Endothelial cell of umbilical vein (primary cell): ENCODE data around the gene MBLAC2. TPM values are rescaled to one million over a fixed set of nuclear protein-coding genes. Genes with fewer than 3 reads are reported as not detected.
A peak's percentile ranks its signal among the peaks of the same experiment; 100 is the strongest.

Experiments
- BruUV-seq: library from RNA; stranded (reverse); fragments of 400-500 nt; replicated peaks from 2 replicates; lab custom pipeline; 2021; lab: Mats Ljungman, UMichigan
- CTCF ChIA-PET: fragments of 300-600, 350-600 bp; sonication (Branson Sonifier 250); formaldehyde crosslinking; loops from one replicate; lab custom pipeline; 2021; ENCODE audit warnings: antibody characterized with exemption, inconsistent platforms; lab: Charles Lee
- POLR2A ChIA-PET: fragments of 300-600, 350-600 bp; sonication (Branson Sonifier 250); formaldehyde crosslinking; loops from one replicate; lab custom pipeline; 2021; ENCODE audit warnings: antibody characterized with exemption, inconsistent platforms; lab: Charles Lee
- DNase-seq: peaks from one replicate; pipeline ENCODE4 v3.0.0-alpha.2; 2011; ENCODE audit warnings: low read depth, low spot score
- FAIRE-seq: peaks from 2 replicates; lab custom pipeline; 2011; peaks lifted over from hg19 to GRCh38; lab: Jason Lieb, UNC
- H2AFZ ChIP-seq: 2 replicates; pipeline ENCODE4 v1.6.0; 2012; ENCODE audit warnings: low read depth, low read length, control low read depth, inconsistent platforms
- H3K27ac ChIP-seq: 2 replicates; pipeline ENCODE4 v1.5.1; 2011; ENCODE audit warnings: low read depth, mild to moderate bottlenecking, control low read depth, low read length, moderate library complexity; ENCODE audit not compliant: insufficient read depth
- H3K27me3 ChIP-seq, 2 experiments: 2 replicates each; pipeline versions ENCODE4 v1.6.0 to v1.6.1; 2011; ENCODE audit warnings: low read length in 2 of 2, mixed read lengths in 1 of 2; ENCODE audit not compliant: control insufficient read depth in 2 of 2, insufficient read depth in 2 of 2
- H3K36me3 ChIP-seq, 2 experiments: 2 replicates in 1 of 2; 3 replicates in 1 of 2; pipeline ENCODE4 v1.5.1; 2011; ENCODE audit warnings: low read length in 2 of 2, mild to moderate bottlenecking in 1 of 2, moderate library complexity in 1 of 2; ENCODE audit not compliant: control insufficient read depth in 2 of 2, insufficient read depth in 2 of 2; ENCODE audit errors: extremely low read depth in 1 of 2
- H3K4me1 ChIP-seq: 3 replicates; pipeline ENCODE4 v1.5.1; 2011; ENCODE audit warnings: mild to moderate bottlenecking, low read length; ENCODE audit not compliant: control insufficient read depth, insufficient read depth; ENCODE audit errors: extremely low read depth
- H3K4me2 ChIP-seq: 2 replicates; pipeline ENCODE4 v1.6.1; 2011; ENCODE audit warnings: low read length, control low read depth, mixed read lengths; ENCODE audit not compliant: insufficient read depth
- H3K4me3 ChIP-seq, 3 experiments: fragments of 200-600 bp in 1 of 3; sonication (generic), shearing (Covaris generic) in 1 of 3; replicated peaks in 1 of 3; 2 replicates each; pipeline ENCODE4 v1.5.1; 2011 to 2016; ENCODE audit warnings: control low read depth in 3 of 3, low read length in 3 of 3, mild to moderate bottlenecking in 2 of 3, inconsistent platforms in 1 of 3, low read depth in 1 of 3, moderate library complexity in 1 of 3; ENCODE audit not compliant: insufficient read depth in 1 of 3
- H3K79me2 ChIP-seq: 2 replicates; pipeline ENCODE4 v1.6.0; 2012; ENCODE audit warnings: low read length, inconsistent platforms; ENCODE audit not compliant: control insufficient read depth, insufficient read depth
- H3K9ac ChIP-seq: replicated peaks from 2 replicates; pipeline ENCODE3; 2011; ENCODE audit warnings: low read length, control low read depth; ENCODE audit not compliant: insufficient read depth; ENCODE audit errors: extremely low read depth
- H3K9me1 ChIP-seq: replicated peaks from 3 replicates; pipeline ENCODE4 v1.6.0; 2011; ENCODE audit warnings: mild to moderate bottlenecking, low read length; ENCODE audit not compliant: control insufficient read depth, insufficient read depth; ENCODE audit errors: extremely low read depth
- H3K9me3 ChIP-seq: replicated peaks from 2 replicates; pipeline ENCODE4 v1.5.1; 2012; ENCODE audit warnings: low read length, inconsistent platforms; ENCODE audit not compliant: control insufficient read depth, insufficient read depth
- H4K20me1 ChIP-seq: replicated peaks from 2 replicates; pipeline ENCODE3; 2011; ENCODE audit warnings: mild to moderate bottlenecking, low read length; ENCODE audit not compliant: control insufficient read depth, insufficient read depth; ENCODE audit errors: extremely low read depth
- EZH2 ChIP-seq: IDR thresholded peaks from 2 replicates; pipeline ENCODE4 v1.6.1; 2012; ENCODE audit warnings: borderline replicate concordance, low read depth, mild to moderate bottlenecking, moderate library complexity, low read length, inconsistent platforms; ENCODE audit not compliant: severe bottlenecking
- FOS ChIP-seq: IDR thresholded peaks from 2 replicates; pipeline ENCODE4 v1.6.1; 2011; ENCODE audit warnings: mild to moderate bottlenecking, low read length, moderate library complexity, borderline replicate concordance; ENCODE audit not compliant: insufficient read depth
- GATA2 ChIP-seq: IDR thresholded peaks from 2 replicates; pipeline ENCODE4 v1.7.0; 2011; ENCODE audit warnings: low read depth, mild to moderate bottlenecking, moderate library complexity, mixed read lengths, low read length; ENCODE audit not compliant: insufficient read length, insufficient read depth
- JUN ChIP-seq: IDR thresholded peaks from 2 replicates; pipeline ENCODE4 v1.6.1; 2011; ENCODE audit warnings: borderline replicate concordance, low read depth; ENCODE audit not compliant: insufficient read length, insufficient read depth
- MYC ChIP-seq: IDR thresholded peaks from one replicate; pipeline ENCODE4 v1.6.1; 2011; ENCODE audit warnings: mild to moderate bottlenecking, low read depth, low read length
- POLR2A ChIP-seq: IDR thresholded peaks from 2 replicates; pipeline ENCODE4 v1.6.1; 2012; ENCODE audit warnings: low read depth, mild to moderate bottlenecking, control low read depth, low read length
- POLR2AphosphoS5 ChIP-seq: IDR thresholded peaks from 2 replicates; pipeline ENCODE4 v1.6.1; 2012; ENCODE audit warnings: low read depth, mild to moderate bottlenecking, control low read depth, low read length, moderate library complexity; ENCODE audit not compliant: insufficient read depth
- dilution Hi-C: fragments of 300-500 bp; cut with MboI; formaldehyde crosslinking; loops from one replicate; pipeline ENCODE4 v1.15.0; 2019; ENCODE audit warnings: low sequenced_read_pairs; ENCODE audit not compliant: extremely low pct_ligation_motif_present
- intact Hi-C: fragments of 100-400 bp; cut with micrococcal nuclease; formaldehyde crosslinking; loops from one replicate; pipeline ENCODE4 v1.10.0; 2022
- polyA plus RNA-seq, 4 experiments: library from polyadenylated mRNA; depleted of rRNA in 3 of 4; stranded (reverse) in 3 of 4; unstranded in 1 of 4; fragments of >200 nt; gene quantifications; 2 replicates each; pipeline versions ENCODE4 v1.2.1 to v1.2.3, GENCODE V29; 2011 to 2012; ENCODE audit warnings: missing spikeins in 1 of 4
- total RNA-seq: library from RNA; stranded (reverse); gene quantifications from 2 replicates; pipeline ENCODE4 v1.2.3, GENCODE V29; 2021
- TF ChIP-seq, protein P1 (sequence below), 2 donors: IDR thresholded peaks; 1 replicate in 1 of 2; 2 replicates in 1 of 2; pipeline ENCODE4 v1.5.1; 2011; ENCODE audit warnings: low read length in 2 of 2, mild to moderate bottlenecking in 2 of 2, moderate library complexity in 2 of 2, control low read depth in 1 of 2, inconsistent platforms in 1 of 2, low read depth in 1 of 2; ENCODE audit not compliant: insufficient read depth in 1 of 2; ENCODE audit errors: extremely low read depth in 1 of 2
- TF ChIP-seq, protein P2 (sequence below): IDR thresholded peaks from 2 replicates; pipeline ENCODE4 v1.6.1; 2011; ENCODE audit not compliant: insufficient read depth, insufficient read length

Gene MBLAC2
- total and polyA plus RNA-seq, 2 donors (not counting 3 experiments of a cell fraction or from before 2014, with no cell fraction given), result 2.1 to 5.3 TPM

DNA sequence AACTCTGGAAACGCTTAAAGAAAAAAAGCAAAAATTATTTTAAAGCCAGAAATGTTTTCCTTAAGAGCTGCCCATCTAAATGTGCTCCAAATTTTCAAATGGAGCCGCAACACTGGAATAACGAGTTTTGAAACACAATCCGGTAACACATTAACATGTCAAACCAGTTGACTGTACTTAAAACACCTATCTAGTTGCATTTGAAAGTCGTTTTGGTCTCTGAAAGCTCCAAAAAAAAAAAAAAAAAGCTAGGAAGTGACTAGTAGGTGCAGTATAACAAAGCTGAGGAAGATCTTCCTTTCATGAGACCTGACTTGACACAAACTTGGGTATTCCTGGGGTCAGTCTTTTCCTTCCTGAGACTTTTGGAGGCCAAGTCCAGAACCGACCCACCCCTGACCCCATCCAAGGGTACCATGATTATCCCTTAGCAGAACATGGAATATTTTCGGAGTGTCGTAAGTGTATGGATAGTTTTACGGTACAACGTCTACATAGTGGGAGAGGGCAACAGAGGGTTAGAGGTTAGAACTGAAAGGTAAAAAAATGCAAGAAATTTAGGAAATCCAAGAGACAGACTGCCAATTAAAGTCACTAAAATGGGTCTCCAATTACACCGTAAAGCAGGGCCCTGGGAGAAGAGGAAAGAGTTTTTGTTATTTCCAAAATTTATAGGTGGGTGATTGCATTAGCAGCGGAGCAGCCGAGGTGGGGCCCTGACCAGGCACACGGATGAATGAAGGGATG lies 65.8 kb downstream of the MBLAC2 start:
- no peaks in the 10 kb centered on the region for H3K9me3 ChIP-seq
- TSS peak; percentile 88 for BruUV-seq
- no peaks in the 10 kb centered on the region for H4K20me1 ChIP-seq
- dilution Hi-C loops (no loop called here), intact Hi-C loops (loop anchor here (1.0 to 10.0 kb wide), 8 partner anchors 66 to 1714 kb away; partner anchors contain the start of genes LYSMD3, MBLAC2 and POLR3G)
- peak overlapping the region; percentile 82 to 95 (median 83) for H3K4me3 ChIP-seq
- FAIRE-seq, result peak; percentile 42
- no peaks in the 10 kb centered on the region for H3K9me1 ChIP-seq
- H3K36me3 ChIP-seq, result no peaks in the 10 kb centered on the region
- peak overlapping the region; percentile 98 for H3K9ac ChIP-seq
- H3K79me2 ChIP-seq, result peaks cover 3% of the 10 kb centered on the region
- ChIA-PET POLR2A (no interaction called here), CTCF (interaction anchor here (1.3 kb wide), 1 partner anchor 14 kb away, joined by 3 read pairs; no protein-coding TSS in a partner anchor)
- peak overlapping the region; percentile 99 for H2AFZ ChIP-seq
- DNase-seq, result no peak
- H3K4me2 ChIP-seq, result peak overlapping the region; percentile 95
- no peak for TF ChIP-seq JUN
- TF ChIP-seq POLR2AphosphoS5, result no peak
- TF ChIP-seq POLR2A, result no peak
- no peak for TF ChIP-seq MYC
- no peak for TF ChIP-seq GATA2
- TF ChIP-seq EZH2, result no peak
- TF ChIP-seq, protein P1, sequence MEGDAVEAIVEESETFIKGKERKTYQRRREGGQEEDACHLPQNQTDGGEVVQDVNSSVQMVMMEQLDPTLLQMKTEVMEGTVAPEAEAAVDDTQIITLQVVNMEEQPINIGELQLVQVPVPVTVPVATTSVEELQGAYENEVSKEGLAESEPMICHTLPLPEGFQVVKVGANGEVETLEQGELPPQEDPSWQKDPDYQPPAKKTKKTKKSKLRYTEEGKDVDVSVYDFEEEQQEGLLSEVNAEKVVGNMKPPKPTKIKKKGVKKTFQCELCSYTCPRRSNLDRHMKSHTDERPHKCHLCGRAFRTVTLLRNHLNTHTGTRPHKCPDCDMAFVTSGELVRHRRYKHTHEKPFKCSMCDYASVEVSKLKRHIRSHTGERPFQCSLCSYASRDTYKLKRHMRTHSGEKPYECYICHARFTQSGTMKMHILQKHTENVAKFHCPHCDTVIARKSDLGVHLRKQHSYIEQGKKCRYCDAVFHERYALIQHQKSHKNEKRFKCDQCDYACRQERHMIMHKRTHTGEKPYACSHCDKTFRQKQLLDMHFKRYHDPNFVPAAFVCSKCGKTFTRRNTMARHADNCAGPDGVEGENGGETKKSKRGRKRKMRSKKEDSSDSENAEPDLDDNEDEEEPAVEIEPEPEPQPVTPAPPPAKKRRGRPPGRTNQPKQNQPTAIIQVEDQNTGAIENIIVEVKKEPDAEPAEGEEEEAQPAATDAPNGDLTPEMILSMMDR (IDR thresholded peaks at IDR 0.05; ENCODE audit: extremely low read depth in 1 of 2, insufficient read depth in 1 of 2, low read depth in 1 of 2, low read length in 2 of 2), result no peak
- TF ChIP-seq, protein P2, sequence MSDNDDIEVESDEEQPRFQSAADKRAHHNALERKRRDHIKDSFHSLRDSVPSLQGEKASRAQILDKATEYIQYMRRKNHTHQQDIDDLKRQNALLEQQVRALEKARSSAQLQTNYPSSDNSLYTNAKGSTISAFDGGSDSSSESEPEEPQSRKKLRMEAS, result no peak
- no peak for TF ChIP-seq FOS
- no peaks in the 10 kb centered on the region for H3K27me3 ChIP-seq
- peaks cover 15% of the 10 kb centered on the region for H3K4me1 ChIP-seq
- H3K27ac ChIP-seq, result peak overlapping the region; percentile 94

Other genes starting within 250 kb of the MBLAC2 start
- 15.5 and 17.3 TPM in 2 replicates for gene CETN3, start 65.0 kb downstream of the MBLAC2 start, total RNA-seq
- gene CETN3, start 65.0 kb downstream of the MBLAC2 start, polyA plus RNA-seq, result 0.92 and 2.2 TPM in 2 replicates
- 15.0 and 16.7 TPM in 2 replicates for gene POLR3G, start 93 bp upstream of the MBLAC2 start, total RNA-seq
- gene POLR3G, start 93 bp upstream of the MBLAC2 start, polyA plus RNA-seq, result 8.9 and 15.7 TPM in 2 replicates
- gene LYSMD3, start 54.8 kb upstream of the MBLAC2 start, total RNA-seq, result 21.3 and 22.7 TPM in 2 replicates
- gene LYSMD3, start 54.8 kb upstream of the MBLAC2 start, polyA plus RNA-seq, result 4.2 and 6.0 TPM in 2 replicates
- 0.11 and 0.12 TPM in 2 replicates for gene ADGRV1, start 84.0 kb upstream of the MBLAC2 start, total RNA-seq
- gene ADGRV1, start 84.0 kb upstream of the MBLAC2 start, polyA plus RNA-seq, result 0.05 and 0.55 TPM in 2 replicates